Loucy (cell line): ENCODE results near the gene CHST1.

Experiments used
- H2AFZ ChIP-seq: fragments of 200-600 bp; sonication (generic); 2 replicates; pipeline ENCODE4 v1.6.0; 2016; ENCODE audit warnings: antibody characterized with exemption, mild to moderate bottlenecking, low read length, moderate library complexity
- H3F3A ChIP-seq: fragments of 200-600 bp; 2 replicates; pipeline ENCODE4 v1.6.0; 2016; ENCODE audit warnings: antibody characterized with exemption, low read depth, mild to moderate bottlenecking
- H3K27me3 ChIP-seq: fragments of 200-600 bp; sonication (generic); 2 replicates; pipeline ENCODE4 v1.6.1; 2014; ENCODE audit warnings: low read length, mild to moderate bottlenecking; ENCODE audit not compliant: insufficient read depth, poor library complexity, severe bottlenecking
- H3K36me3 ChIP-seq: fragments of 200-600 bp; sonication (generic); 2 replicates; pipeline ENCODE4 v1.6.1; 2016; ENCODE audit warnings: low read length; ENCODE audit not compliant: insufficient read depth
- H3K4me1 ChIP-seq: fragments of 200-600 bp; sonication (generic); 2 replicates; pipeline ENCODE4 v1.5.1; 2014; ENCODE audit warnings: low read length, mild to moderate bottlenecking; ENCODE audit not compliant: insufficient read depth, poor library complexity, severe bottlenecking
- H3K4me2 ChIP-seq: fragments of 200-600 bp; sonication (generic); 2 replicates; pipeline ENCODE4 v1.6.0; 2014; ENCODE audit warnings: antibody characterized with exemption, low read length, low read depth, mild to moderate bottlenecking; ENCODE audit not compliant: poor library complexity, severe bottlenecking
- H3K4me3 ChIP-seq: fragments of 200-600 bp; sonication (generic); 2 replicates; pipeline ENCODE4 v1.5.1; 2014; ENCODE audit warnings: low read length, mild to moderate bottlenecking, mixed read lengths; ENCODE audit not compliant: poor library complexity, severe bottlenecking
- H3K79me2 ChIP-seq: fragments of 200-600 bp; sonication (generic); 2 replicates; pipeline ENCODE4 v1.6.1; 2014; ENCODE audit warnings: low read length; ENCODE audit not compliant: insufficient read depth
- H3K9ac ChIP-seq: fragments of 200-600 bp; sonication (generic); 2 replicates; pipeline ENCODE4 v1.6.0; 2014; ENCODE audit warnings: mild to moderate bottlenecking, low read depth, low read length, moderate library complexity; ENCODE audit not compliant: poor library complexity, severe bottlenecking
- H3K9me2 ChIP-seq: fragments of 200-600 bp; sonication (generic); replicated peaks from 2 replicates; pipeline ENCODE4 v1.6.1; 2016; ENCODE audit warnings: low read depth, low read length, mixed read lengths
- H3K9me3 ChIP-seq: fragments of 200-600 bp; sonication (generic); 2 replicates; pipeline ENCODE4 v1.6.1; 2014; ENCODE audit warnings: mild to moderate bottlenecking, antibody characterized with exemption, low read length, low read depth; ENCODE audit not compliant: insufficient read depth
- H4K20me1 ChIP-seq: fragments of 200-600 bp; sonication (generic); 2 replicates; pipeline ENCODE4 v1.6.0; 2014; ENCODE audit warnings: antibody characterized with exemption, low read length, mild to moderate bottlenecking; ENCODE audit not compliant: insufficient read depth, poor library complexity, severe bottlenecking
- EZH2phosphoT487 ChIP-seq: fragments of 200-600 bp; IDR thresholded peaks from 2 replicates; pipeline ENCODE4 v1.6.1; 2018; ENCODE audit warnings: antibody characterized with exemption, mild to moderate bottlenecking, moderate library complexity, borderline replicate concordance
- TF ChIP-seq, protein P1 (sequence below): fragments of 200-600 bp; sonication (generic); conservative IDR thresholded peaks from 2 replicates; pipeline ENCODE4 v1.5.1; 2014; ENCODE audit warnings: mild to moderate bottlenecking, antibody characterized with exemption, low read length

The CHST1 gene

DNA sequence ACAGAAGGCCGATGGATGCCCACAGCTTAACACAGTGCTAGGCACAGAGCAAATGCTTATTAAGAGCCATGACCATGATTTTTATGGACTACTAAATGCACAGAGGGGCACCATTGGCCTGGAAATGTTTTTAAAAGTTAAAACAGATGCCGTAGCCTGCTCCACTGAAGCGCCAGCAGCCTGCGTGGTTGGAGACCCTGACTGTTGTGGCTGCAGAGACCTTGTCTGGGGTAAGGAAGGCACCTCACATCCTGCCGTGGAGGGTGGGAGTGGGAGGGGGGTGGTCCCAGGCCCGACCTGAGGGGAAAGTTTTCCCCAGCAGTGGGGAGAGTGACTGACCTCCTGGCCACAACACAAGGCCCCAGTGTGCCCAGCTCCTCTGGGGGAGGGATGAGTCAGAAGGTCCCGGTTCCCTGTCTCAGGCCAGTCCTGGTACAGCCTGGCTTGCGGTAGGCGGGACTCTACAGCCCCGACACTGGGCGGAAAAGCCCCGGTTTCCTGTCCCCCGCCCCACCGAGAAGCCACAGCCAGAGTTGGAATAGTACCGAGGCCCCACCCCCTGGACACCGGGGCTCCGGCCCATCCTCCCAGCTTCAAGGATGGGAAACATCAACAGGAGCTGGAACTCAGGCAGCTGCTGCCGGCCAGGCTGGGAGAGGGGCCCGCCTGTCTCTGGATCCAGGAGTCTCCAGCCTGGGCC, 7.0 kb downstream of the CHST1 start:
- Histone ChIP-seq H4K20me1 (no peaks in the 10 kb centered on the region), H3K4me3 (no peak overlapping the region), H3F3A (no peaks in the 10 kb centered on the region), H3K79me2 (no peaks in the 10 kb centered on the region), H3K9me3 (no peaks in the 10 kb centered on the region), H3K9ac (no peak overlapping the region), H3K36me3 (no peaks in the 10 kb centered on the region), H3K27me3 (peaks cover 14% of the 10 kb centered on the region), H2AFZ (no peak overlapping the region), H3K4me1 (peaks cover 4% of the 10 kb centered on the region), H3K4me2 (no peak overlapping the region), H3K9me2 (no peaks in the 10 kb centered on the region)
- TF ChIP-seq, protein P1, sequence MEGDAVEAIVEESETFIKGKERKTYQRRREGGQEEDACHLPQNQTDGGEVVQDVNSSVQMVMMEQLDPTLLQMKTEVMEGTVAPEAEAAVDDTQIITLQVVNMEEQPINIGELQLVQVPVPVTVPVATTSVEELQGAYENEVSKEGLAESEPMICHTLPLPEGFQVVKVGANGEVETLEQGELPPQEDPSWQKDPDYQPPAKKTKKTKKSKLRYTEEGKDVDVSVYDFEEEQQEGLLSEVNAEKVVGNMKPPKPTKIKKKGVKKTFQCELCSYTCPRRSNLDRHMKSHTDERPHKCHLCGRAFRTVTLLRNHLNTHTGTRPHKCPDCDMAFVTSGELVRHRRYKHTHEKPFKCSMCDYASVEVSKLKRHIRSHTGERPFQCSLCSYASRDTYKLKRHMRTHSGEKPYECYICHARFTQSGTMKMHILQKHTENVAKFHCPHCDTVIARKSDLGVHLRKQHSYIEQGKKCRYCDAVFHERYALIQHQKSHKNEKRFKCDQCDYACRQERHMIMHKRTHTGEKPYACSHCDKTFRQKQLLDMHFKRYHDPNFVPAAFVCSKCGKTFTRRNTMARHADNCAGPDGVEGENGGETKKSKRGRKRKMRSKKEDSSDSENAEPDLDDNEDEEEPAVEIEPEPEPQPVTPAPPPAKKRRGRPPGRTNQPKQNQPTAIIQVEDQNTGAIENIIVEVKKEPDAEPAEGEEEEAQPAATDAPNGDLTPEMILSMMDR = no peak
- TF ChIP-seq EZH2phosphoT487 = no peak

DNA sequence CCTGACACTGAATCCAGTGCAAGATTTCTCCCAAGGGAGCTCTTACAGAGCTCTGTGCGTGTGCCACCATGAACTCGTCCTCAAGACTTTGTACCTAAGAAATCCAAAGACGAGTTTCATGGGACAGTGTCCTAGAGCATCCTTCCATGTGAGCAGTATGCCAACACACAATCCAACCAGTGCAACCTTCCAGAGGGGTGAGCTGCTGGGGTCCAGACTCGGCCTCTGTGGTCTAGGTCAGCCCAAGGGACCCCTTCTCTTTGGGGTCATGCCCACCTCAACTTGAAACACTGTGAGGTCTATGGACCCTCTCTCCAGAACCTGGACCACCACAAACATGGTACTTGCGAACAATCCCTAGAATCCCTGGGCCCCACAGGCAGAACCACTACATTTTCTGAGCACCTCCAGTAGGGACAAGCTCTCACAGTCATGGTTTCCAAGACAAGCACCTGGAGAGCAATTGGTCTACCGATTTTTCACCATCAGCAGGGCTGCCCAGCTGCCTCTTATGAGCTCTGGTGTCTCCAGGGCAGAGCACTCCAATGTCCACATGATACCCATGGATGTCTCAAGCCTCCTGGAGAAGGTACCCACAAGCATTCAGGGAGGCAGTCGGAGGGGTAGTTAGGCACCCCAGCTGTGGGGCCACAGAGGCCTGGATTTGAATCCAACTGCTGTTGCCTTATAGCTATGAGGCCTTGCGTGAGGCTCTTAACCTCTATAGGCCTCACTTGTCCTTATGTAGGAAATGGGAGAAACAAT, 7.7 kb downstream of the CHST1 start:
- peaks cover 4% of the 10 kb centered on the region for H3K4me1 ChIP-seq
- H4K20me1 ChIP-seq = no peaks in the 10 kb centered on the region
- H3K9me2 ChIP-seq = no peaks in the 10 kb centered on the region
- no peaks in the 10 kb centered on the region for H3K36me3 ChIP-seq
- H3K27me3 ChIP-seq = peaks cover 7% of the 10 kb centered on the region
- H3K79me2 ChIP-seq = no peaks in the 10 kb centered on the region
- no peak overlapping the region for H2AFZ ChIP-seq
- no peak overlapping the region for H3K4me2 ChIP-seq
- TF ChIP-seq, protein P1 = no peak
- no peak for TF ChIP-seq EZH2phosphoT487
- H3K4me3 ChIP-seq = no peak overlapping the region
- no peaks in the 10 kb centered on the region for H3K9me3 ChIP-seq
- H3F3A ChIP-seq = no peaks in the 10 kb centered on the region
- H3K9ac ChIP-seq = no peak overlapping the region

DNA sequence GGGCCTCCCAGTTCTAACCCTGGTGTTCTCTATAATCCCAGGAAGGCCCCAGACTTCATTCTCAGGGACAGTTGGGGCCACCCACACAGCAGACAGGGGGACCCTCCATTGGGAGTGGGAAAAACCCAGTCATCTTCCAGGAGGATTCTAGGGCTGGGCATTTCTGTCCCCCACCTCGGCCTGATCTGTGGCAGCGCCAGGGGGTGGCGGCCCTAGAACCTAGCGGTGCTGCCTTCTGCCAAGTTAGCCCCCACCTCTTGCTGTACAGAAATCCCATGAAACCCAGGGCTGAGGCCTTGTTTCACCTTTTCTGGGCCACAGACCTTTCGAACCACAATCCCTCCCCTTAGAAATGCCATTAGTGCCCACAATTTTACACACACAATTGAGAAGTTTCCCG, 9.6 kb downstream of the CHST1 start:
- Histone ChIP-seq H3F3A (no peaks in the 10 kb centered on the region), H3K4me1 (peaks cover 4% of the 10 kb centered on the region), H3K79me2 (no peaks in the 10 kb centered on the region), H3K36me3 (no peaks in the 10 kb centered on the region), H2AFZ (no peak overlapping the region), H3K4me2 (no peak overlapping the region), H3K9me2 (no peaks in the 10 kb centered on the region), H3K27me3 (no peaks in the 10 kb centered on the region), H3K9me3 (no peaks in the 10 kb centered on the region), H3K9ac (no peak overlapping the region), H4K20me1 (no peaks in the 10 kb centered on the region), H3K4me3 (no peak overlapping the region)
- TF ChIP-seq EZH2phosphoT487 = no peak
- TF ChIP-seq, protein P1 = no peak
